D721Med (cell line): Measurements from ENCODE around the gene LBP.

Experiments
- DNase-seq: peaks from one replicate; pipeline ENCODE4 v3.0.0; 2011; ENCODE audit warnings: low spot score; ENCODE audit not compliant: insufficient read length
- FAIRE-seq: peaks from 2 replicates; lab custom pipeline; 2011; peaks lifted over from hg19 to GRCh38; lab: Jason Lieb, UNC
- CTCF ChIP-seq: IDR thresholded peaks from 2 replicates; pipeline ENCODE4 v1.5.1; 2012; ENCODE audit warnings: mild to moderate bottlenecking, control low read depth; ENCODE audit not compliant: insufficient read depth; ENCODE audit errors: missing control alignments

LBP gene

GRCh38 chr20:38355161-38356012, 9.1 kb downstream of the LBP start:
- no peak for TF ChIP-seq CTCF
- no peak for FAIRE-seq
- no peak for DNase-seq

- no peak for FAIRE-seq
- TF ChIP-seq CTCF = no peak
- DNase-seq = no peak
Observed at GRCh38 chr20:38357653-38358207, 11.4 kb downstream of the LBP start.

- no peak for TF ChIP-seq CTCF
- DNase-seq (no peak), FAIRE-seq (no peak)
Observed at GRCh38 chr20:38358556-38358955, 12.3 kb downstream of the LBP start.

GRCh38 chr20:38363004-38363747, 16.9 kb downstream of the LBP start:
- FAIRE-seq = no peak
- DNase-seq = no peak
- TF ChIP-seq CTCF = no peak

GRCh38 chr20:38369389-38369788, 23.1 kb downstream of the LBP start:
- no peak for TF ChIP-seq CTCF
- DNase-seq (no peak), FAIRE-seq (no peak)

- TF ChIP-seq CTCF = no peak
- FAIRE-seq (no peak), DNase-seq (no peak)
Observed at GRCh38 chr20:38372806-38373205, 26.5 kb downstream of the LBP start.
